Colon (tissue), 2 donors: Measurements from ENCODE around the gene CDH22.

Experiments used
- FAIRE-seq: peaks from 2 replicates; lab custom pipeline; 2012; peaks lifted over from hg19 to GRCh38; lab: Jason Lieb, UNC
- donor health status: control.
- donor health status: control.

Gene CDH22

GRCh38 chr20:46169245-46170171, 138.8 kb downstream of the CDH22 start:
- FAIRE-seq = no peak

- no peak for FAIRE-seq
These were observed 139.9 kb downstream of the CDH22 start for GRCh38 chr20:46168438-46168837.

DNA sequence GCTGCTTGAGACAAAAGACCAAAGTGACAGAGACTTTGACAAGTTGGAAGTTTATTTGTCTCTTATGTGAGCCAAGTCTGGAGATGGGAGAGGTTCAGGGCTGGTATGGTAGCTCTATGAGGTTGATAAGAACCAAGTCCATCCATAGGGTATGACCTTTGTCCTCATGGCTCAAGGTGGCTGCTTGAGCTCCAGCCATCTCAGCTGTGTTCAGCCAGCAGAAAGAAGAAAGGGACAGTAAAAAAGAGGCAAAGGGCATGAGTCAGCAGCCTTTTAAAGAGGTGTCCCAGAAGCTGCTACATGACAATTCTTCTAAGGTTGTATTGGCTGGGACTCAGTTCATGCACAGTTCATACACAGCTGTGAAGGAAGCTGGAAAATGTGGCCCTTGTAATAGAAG, 141.2 kb downstream of the CDH22 start:
- no peak for FAIRE-seq

- FAIRE-seq = no peak
These were observed 144.0 kb downstream of the CDH22 start for GRCh38 chr20:46164254-46164653.

DNA sequence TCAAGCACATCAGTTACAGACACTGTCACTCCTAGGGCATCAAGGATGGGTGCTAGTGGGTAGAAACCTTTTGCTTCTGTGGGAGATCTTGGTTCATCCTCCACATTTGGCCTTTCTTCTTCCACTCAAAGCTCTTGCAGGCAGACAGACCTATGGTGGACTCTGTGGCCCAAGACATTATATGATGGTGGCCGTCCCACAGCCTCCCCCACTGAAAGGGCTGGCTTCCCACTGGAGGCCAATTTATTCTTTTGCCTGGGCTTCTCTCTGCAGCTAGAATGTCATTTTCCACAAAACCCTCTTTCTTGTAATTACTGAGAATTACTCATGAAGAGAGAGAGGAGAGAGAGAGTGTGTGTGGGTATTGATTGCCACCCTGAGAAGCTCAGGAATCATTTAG, 146.4 kb downstream of the CDH22 start:
- no peak for FAIRE-seq

GRCh38 chr20:46160661-46161060, 147.6 kb downstream of the CDH22 start:
- FAIRE-seq = no peak

DNA sequence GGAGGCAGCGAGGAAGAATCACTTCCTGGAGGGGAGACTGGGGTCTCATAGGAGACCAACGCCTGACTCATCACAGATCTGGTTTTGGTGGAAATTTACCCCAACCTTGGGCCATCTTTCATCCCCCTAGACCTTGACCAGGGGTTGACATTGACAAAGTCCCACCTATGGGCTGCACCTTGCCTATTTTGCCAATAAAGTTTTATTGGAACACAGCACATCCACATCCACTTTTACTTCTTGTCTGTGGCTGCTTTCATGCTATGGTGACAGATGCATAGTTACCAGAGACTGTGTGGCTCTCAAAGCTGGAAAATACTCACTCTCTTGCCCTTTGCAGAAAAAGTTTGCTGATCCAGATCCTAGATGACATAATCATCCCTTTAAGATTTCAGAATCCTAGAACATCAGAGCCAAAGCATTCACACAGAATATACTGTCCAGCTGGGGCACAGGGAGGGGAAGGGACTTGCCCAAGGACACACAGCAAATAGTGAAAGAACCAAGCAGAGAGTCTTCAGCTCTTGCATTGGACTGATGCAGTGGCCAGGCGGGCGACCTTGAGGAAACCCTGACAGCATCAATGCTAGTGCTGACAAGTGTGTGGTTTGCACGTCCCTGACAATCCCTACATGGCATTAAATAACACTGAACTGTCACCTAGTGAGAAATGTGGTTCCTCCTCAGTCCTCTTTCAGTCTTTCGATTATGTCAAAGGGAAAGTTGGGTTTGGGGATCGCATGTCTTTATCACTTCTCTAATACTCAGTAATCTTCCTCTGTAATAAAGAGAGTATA, 149.0 kb downstream of the CDH22 start:
- FAIRE-seq = no peak

GRCh38 chr20:46158476-46158987, 149.8 kb downstream of the CDH22 start:
- FAIRE-seq = no peak

- FAIRE-seq = no peak
These were observed 150.7 kb downstream of the CDH22 start for GRCh38 chr20:46157625-46158024.

GRCh38 chr20:46157076-46157592, 151.2 kb downstream of the CDH22 start:
- no peak for FAIRE-seq

DNA sequence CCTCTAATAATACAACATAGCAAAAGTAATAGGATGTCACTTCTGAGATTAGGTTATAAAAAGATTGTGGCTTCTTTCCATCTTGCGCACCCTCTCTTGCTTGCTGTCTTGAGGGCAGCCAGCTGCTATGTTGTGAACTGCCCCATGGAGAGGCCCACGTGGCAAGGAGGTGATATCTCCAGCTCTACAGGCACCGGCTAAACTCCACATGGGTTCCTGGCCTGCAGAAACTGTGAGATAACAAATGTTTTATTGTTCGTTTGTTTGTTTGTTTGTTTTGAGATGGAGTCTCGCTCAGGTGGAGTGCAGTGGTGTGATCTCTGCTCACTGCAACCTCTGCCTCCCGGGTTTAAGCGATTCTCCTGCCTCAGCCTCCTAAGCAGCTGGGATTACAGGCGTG, 152.2 kb downstream of the CDH22 start:
- no peak for FAIRE-seq

- no peak for FAIRE-seq
These were observed 153.5 kb downstream of the CDH22 start for GRCh38 chr20:46154796-46155195.

- no peak for FAIRE-seq
These were observed 154.0 kb downstream of the CDH22 start for GRCh38 chr20:46154305-46154704.

DNA sequence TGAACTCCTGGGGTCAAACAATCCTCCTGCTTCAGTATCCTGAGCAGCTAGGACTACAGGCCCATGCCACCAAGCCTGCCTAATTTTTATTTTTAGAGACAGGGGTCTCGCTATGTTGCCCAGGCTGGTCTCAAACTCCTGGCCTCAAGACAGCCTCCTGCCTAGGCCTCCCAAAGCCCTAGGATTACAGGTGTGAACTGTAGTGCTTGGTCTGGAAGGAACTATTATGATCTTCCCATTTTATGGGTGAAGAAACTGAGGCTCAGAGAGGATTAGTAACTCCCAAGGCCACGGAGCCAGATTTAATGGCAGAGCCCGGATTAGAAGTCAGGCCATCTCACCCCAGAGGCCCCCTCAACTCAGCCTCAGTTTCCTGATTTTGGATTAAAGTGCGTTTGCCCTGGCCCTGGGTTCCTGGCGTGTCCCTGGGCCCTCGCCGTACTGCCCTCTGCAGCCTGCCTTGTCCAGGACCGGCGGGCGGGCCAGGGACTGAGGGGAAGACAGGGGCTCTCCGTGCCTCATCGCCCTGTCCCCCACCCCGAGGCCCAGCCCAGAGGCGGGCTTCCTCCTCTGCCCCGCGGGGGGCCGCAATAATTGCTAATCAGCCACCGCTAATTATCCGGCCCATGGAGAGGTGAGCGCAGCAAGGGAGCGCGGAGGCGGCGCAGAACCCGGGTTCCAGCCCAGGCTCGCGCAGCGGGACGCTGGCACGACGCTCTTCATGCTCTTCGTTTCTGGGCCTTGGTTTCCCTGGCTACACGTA, 155.3 kb downstream of the CDH22 start:
- FAIRE-seq = no peak

- FAIRE-seq = no peak
These were observed 156.4 kb downstream of the CDH22 start for GRCh38 chr20:46151936-46152335.

GRCh38 chr20:46150943-46151342, 157.4 kb downstream of the CDH22 start:
- no peak for FAIRE-seq

GRCh38 chr20:46148313-46149208, 159.7 kb downstream of the CDH22 start:
- FAIRE-seq = no peak

DNA sequence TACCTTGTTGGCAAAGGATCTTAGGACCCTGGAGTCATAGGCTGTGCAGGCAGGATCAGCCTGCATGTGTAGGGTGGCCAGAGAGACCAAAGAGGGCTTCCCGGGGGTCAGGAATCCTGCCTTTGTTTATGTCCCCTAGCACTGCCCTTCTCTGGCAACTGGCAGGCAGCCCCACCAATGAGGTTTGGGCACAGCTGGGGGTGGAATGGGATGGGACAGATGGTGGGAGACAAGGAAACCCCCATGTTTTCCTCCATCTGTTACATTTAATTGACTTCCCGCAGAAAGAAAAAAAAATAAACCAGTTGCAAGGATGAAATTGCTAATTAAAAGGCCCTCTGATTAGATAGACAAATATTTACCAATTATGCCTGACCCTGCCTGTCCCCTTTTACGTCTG, 162.6 kb downstream of the CDH22 start:
- no peak for FAIRE-seq

DNA sequence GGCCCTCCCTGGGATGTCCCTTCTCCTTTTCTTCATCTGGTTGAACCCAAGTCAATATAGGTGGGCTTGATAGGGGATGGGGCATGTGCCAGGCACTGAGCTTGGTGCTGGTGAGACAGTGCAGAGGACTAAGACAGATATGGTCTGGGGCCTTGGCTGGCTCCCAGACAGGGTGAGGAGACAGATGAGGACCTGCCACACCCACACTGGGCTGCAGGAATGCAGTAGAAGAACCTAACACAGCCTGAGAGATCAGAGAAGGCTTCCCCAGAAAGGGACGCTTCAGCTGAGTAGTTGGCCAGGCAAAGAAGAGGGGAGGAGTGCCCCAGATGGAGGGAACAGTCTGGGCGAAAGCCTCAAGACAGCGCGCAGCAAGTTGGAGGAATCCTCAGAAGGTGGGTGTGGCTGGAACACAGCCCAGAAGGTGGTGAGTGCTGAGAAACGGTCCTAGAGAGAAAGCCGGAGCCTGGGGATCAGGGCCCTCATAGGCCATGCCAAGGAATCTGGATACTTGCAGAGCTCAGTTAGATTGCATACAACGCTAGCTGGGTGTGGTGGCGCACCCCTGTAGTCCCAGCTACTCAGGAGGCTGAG, 163.8 kb downstream of the CDH22 start:
- FAIRE-seq = no peak

GRCh38 chr20:46142124-46142523, 166.2 kb downstream of the CDH22 start:
- FAIRE-seq = no peak
